Stimulated activated CD8-positive, alpha-beta memory T cell treated with anti-CD3 and anti-CD28 coated beads, Interleukin-4, amount 100 ng/mL, for 1 hour (primary cell): Measurements from ENCODE around the gene NHEJ1.
A peak's percentile ranks its signal among the peaks of the same experiment; 100 is the strongest.
"Not testable (repeated sequence)": the region's sequence is repeated elsewhere in the genome, so short reads cannot be mapped to it uniquely, and the experiment has no call there.

Experiments
- DNase-seq, 2 donors: peaks; one replicate each; pipeline ENCODE4 v3.0.0-alpha.2; 2020; ENCODE audit warnings: low read depth in 2 of 2, low spot score in 1 of 2

Gene NHEJ1, protein sequence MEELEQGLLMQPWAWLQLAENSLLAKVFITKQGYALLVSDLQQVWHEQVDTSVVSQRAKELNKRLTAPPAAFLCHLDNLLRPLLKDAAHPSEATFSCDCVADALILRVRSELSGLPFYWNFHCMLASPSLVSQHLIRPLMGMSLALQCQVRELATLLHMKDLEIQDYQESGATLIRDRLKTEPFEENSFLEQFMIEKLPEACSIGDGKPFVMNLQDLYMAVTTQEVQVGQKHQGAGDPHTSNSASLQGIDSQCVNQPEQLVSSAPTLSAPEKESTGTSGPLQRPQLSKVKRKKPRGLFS

DNA sequence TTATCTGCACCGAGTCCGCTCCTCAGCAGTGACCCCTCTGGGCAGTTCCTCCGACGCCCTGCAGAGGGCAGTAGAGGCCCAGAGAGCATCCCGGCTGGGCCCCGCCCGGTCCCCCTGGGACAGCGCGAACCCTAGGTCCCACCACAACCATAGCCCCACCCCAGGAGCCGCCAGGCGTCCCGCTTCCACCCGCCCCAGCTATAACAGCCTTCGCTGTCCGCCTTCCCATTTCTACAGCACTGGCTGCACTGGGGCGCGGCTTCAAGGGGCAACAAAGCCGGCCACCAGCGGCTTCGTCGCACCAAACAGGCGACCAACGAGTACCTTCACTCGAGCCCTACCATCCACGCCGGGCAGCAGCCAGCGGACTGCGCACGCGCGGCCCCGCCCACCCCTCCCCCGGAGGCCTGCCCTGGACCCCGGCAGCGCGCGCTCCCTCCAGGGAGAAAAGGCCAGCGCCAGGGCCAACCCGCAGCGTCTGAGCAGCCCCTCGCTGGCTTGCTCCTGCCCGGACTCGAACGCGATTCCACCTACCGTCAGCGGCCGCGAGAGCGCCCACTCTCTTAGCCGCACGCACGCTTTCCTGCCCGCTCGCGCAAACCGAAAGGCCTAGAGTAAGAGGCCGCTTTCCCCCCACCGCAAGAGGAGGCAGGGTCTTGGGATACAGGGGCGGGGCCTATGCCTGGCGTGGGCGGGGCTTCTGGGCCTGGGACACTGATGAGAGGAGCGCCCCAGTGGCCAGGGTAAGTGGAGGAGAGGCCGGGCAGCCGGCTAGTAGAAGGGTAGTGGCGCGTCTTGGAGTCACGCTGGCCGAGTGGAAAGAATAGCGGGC, at the start of gene NHEJ1:
Gene NHEJ1, minus strand, starts transcription at position 630 of the 832 bp plus-strand sequence. CDS start 2,453 bp downstream, outside the sequence.
- DNase-seq, result peak; percentile 83

DNA sequence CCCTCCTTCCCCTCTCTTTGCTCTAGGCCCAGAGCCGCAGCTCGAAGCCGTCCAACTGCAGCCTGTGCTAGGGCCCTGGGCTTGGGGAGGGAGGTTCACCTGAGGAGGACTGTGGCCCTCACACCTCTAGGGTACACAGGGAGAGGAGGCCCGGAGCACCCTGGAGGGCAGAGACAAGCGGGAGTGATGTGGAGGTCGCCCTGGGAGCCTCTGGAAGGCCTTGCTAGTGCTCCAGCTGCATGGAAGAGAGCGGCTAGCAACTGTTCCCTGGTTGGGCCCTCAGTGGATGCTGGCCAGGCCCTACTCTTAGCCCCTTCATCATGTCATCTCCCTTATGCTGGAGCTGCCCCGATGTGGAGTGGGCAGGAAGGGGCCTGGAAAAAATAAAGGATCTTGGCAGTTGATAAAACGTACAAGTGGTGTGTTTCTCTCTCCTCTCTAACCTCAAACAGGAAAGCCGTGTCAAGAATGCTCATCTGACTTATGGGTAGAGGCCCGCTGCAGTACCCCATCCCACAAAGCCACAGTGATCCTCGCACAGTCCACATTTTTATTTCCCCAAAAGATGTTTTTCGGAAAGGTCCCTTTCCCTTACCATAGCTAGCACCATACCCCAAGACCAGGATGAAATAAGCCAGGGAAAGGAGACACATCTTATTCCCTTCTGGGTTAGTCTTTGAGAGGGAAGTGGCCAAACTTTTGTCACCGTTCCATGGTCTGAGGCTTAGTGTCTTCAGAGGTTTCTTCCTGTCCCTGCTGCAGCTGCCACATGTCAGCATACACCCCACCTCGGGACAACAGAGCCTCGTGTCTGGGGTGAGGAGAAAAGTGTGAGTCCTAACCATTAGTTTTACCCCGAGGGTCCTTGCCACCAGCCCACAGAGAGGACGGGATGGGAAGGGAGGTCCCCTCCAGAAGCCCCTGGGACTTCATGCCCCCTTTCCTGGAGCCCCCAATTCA, 48.9 kb upstream of the NHEJ1 start:
- no peak for DNase-seq

DNA sequence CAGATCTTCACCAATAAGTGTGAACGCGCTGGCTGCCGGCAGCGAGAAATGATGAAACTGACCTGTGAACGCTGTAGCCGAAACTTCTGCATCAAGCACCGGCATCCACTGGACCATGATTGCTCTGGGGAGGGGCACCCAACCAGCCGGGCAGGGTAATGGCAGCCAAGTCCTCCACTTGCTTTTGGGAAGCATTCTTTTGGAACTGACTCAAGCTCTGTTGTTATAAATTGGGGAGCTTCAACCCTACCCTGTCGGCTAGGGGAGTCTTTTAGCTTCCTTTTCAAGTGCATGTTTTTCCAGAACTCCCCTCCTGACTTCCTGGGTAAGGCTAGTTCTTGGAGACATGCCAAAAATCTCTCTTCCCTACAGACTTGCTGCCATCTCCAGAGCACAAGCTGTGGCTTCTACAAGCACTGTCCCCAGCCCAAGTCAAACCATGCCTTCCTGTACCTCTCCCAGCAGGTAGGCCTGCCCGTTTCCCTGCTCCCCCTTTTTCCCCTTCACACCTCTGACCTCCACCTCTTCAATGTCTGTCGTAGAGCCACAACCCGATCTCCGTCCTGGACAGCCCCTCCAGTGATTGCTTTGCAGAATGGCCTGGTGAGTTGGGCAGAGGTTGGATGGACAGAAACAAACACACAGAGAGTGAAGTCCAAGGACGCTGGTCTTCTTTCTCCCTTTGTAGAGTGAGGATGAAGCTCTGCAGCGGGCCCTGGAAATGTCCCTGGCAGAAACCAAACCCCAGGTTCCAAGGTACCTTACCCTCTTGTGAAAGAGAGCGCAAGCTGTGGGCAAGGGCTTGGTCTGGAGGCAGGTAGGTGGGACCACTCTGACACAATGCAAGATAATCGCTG, 47.5 kb upstream of the NHEJ1 start:
- no peak for DNase-seq

DNA sequence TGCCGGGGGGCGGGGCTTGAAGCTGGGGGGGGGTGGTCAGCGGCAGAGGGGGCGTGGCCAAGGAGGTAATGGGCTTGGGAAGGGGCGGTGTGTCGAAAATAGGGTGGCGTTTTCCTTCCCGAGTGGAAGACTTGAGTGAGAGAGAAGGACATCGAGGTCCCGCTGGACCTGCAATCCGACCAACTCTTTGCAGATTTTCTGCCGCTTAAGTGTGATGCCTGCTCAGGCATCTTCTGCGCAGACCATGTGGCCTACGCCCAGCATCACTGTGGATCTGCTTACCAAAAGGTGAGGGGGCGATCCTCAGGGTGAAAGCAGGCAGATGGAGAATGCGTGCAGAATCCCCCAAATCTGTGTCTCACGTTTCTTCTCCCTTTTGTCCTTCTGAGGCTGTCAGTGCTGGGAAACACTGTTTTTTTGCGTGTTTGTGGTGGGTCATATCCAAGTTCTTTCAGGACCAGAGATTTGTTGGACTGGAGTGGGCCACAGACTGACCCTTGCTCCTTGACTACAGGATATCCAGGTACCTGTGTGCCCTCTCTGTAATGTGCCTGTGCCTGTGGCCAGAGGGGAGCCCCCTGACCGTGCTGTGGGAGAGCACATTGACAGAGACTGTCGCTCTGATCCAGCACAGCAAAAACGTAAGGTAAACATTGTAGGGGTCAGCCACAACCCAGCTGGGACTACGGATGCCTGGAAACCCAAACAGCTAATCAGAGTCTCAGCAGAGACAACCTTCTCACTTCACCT, 46.7 kb upstream of the NHEJ1 start:
- no peak for DNase-seq

DNA sequence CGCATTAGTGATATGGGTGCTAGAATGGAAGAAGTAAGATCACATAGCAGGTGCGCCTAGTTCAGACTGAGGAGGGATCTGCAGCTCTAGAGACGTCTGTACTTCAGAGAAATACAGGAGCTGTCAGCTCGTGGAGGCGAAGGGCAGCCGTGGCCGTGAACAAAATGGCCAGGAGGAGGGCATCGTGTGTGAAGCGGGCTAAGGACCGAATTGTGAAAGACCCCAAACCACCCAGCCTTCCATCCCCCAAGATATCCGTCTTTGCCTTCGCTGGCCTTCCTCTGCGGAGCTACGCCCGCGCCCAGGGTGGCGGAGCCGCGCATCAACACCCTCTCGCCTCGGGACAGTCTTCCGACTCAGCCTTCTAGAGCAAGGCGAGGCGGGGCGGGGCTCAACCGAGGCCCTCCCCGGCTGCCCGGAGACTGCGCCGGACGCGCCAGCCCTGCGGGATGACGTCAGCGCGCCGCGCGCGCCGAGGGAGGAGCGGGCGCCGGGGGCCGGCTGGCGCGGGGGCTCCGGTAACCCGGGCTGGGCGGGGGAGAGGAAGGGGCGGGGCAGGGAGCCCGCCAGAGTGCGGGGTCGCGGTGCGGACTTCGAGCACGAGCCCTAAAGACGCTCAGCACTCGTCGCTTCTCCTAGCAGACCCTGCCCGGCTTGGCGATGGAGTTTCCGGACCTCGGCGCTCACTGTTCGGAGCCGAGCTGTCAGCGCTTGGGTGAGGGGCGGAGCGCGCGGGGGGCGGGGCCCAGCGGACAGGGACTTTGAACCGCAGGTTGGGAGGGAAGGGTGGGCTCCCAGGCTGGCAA, 45.9 kb upstream of the NHEJ1 start, which contains the start of gene ZFAND2B:
Gene ZFAND2B, plus strand, starts transcription at position 455 of the 806 bp plus-strand sequence. Its CDS starts 206 bp downstream, at position 661.
- DNase-seq, result peak; percentile 89 to 90

DNA sequence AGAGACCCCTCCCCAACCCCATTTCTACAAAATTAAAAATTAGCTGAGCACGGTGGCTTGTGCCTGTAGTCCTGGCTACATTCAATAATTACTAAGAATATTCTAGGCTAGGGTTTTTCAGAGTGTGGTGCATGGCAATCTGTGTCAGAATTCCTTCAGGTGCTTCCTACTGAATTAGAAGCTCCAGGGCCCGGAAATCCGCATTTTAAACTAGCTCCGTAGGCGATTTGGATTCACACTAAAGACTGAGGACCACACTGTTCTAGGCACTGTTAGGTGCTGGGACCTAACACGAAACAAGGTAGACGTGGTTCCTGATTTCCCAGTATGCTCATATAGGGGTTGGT, 45.3 kb upstream of the NHEJ1 start:
- DNase-seq, result no peak

DNA sequence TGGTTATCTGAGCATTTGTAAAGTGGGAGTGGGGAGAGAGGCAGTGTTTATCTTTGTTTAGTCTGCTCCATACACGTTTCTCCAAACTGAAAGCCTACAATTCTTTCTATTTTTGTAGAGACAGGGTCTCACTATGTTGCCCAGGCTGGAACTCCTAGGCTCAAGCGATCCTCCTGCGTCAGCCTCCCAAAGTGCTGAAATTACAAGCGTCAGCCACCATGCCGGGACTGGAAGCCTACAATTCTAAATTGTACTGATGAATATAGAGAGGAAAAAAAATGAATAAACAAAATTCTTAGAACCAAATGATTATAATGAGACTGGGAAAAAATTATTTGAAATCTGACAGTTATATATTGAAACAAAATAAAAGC, 44.5 kb upstream of the NHEJ1 start:
- DNase-seq, result no peak

DNA sequence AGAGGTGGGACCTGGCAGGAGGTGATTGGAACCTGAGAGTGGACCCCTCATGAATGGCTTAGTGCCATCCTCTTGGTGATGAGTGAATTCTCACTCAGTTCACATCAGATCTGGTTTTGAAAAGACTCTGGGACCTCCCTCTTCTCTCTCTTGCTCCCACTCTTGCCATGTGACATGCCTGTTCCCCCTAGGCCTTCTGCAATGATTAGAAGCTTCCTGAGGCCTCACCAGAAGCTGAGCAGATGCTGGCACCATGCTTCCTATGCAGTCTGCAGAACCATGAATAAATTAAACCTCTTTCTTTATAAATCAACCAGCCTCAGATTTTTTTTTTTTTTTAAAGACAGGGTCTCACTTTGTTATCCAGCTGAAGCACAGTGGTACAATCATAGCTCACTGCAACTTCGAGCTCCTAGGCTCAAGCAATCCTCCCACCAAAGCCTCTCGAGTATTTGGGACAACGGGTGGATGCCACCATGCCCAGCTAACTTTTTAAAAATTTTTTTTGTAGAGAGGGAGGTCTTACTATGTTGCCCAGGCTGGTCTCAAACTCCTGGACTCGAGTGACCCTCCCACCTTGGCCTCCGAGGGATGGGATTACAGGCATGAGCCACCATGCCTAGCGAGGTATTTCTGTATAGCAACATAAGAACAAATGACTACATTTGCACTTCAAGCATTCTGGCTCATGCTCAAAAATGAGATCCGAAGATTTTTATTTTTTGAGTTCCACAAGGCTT, 44.0 kb upstream of the NHEJ1 start:
- DNase-seq, result no peak

DNA sequence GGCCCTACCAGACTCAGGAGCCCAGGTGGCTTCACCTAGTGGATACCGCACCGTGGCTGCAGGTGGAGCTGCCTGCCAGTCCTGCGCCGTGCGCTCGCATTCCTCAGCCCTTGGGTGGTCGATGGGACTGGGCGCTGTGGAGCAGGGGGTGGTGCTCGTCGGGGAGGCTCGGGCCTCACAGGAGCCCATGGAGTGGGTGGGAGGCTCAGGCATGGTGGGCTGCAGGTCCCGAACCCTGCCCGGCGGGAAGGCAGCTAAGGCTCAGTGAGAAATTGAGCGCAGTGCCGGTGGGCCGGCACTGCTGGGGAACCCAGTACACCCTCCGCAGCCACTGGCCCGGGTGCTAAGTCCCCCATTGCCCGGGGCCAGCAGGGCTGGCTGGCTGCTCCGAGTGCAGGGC, 40.7 kb upstream of the NHEJ1 start:
- DNase-seq, result not testable (repeated sequence)

DNA sequence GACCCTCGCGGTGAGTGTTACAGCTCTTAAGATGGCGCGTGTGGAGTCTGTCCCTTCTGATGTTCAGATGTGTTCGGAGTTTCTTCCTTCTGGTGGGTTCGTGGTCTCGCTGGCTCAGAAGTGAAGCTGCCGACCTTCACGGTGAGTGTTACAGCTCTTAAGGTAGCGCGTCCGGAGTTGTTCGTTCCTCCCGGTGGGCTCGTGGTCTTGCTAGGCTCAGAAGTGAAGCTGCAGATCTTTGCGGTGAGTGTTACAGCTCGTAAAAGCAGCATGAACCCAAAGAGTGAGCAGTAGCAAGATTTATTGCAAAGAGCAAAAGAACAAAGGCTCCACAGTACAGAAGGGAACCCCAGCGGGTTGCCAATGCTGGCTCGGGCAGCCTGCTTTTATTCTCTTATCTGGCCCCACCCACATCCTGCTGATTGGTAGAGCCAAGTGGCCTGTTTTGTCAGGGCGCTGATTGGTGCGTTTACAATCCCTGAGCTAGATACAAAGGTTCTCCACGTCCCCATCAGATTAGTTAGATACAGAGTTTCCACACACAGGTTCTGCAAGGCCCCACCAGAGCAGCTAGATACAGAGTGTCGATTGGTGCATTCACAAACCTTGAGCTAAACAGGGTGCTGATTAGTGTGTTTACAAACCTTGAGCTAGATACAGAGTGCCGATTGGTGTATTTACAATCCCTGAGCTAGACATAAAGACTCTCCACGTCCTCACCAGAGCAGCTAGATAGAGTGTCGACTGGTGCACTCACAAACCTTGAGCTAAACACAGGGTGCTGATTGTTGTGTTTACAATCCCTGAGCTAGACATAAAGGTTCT, 40.1 kb upstream of the NHEJ1 start:
- DNase-seq, result not testable (repeated sequence)

DNA sequence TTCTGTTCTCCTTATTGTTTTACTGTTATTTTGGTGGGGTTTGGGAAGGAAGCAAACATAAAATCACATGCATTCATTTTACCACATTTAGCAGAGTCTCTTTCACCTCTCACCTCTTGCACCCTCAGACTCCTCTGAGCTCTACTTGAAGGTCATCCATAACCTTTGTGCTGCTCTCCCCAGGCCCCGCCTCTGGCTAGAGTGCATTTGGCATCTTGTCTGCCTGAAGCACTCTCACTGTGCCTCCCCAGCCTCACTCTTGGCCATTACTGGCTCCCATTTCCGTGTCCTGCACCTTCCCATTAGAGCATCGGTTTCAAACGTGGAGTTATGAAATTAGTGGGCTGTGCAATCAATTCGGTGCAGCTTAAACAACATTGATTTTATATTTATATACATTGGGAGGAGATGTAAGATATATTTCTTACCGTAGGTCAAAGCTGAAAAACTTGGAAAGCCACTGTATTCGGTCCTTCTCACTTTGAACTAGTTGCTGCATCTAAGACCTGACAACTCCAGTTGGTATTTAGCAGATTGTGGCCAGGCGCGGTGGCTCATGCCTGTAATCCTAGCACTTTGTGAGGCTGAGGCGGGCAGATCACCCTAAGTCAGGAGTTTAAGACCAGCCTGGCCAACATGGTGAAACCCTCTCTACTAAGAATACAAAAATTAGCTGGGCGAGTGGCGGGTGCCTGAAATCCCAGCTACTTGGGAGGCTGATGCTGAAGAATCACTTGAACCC, 39.0 kb upstream of the NHEJ1 start:
- no peak for DNase-seq

DNA sequence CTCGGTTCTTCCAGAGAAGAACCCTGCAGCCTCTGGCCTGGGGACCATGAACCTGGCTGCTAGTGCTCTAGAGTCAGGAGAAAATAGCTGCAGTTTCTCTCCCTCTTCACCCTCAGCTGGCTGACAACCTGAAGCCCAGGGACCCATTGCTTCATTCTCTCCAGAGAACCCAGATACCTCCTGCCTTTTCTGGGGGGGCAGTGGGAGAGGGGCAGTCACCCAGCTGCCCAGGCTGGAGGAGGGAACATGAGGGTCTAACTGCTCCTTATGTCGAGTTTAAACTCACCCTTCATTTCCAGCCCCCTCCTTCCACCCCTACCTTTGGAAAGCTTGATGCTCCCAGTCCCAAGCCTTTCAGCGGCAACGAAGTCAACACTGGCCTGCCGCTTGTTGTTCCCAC, 38.4 kb upstream of the NHEJ1 start:
- DNase-seq, result no peak

DNA sequence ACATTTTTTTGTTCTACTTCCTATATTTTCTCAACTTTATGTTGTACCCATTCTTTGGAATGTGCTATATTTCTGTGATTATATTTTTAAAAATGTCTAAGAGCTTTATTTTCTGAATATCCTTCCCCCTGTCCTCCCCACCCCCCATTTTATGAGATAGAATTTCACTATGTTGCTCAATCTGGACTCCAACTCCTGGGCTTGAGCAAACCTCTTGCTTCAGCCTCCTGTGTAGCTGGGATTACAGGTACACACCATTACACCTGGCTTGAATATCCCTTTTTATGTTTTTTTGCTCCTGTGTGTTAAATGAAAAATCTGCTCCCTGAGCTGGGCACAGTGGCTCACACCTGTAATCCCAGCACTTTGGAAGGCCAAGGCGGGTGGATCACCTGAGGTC, 36.8 kb upstream of the NHEJ1 start:
- DNase-seq, result no peak

DNA sequence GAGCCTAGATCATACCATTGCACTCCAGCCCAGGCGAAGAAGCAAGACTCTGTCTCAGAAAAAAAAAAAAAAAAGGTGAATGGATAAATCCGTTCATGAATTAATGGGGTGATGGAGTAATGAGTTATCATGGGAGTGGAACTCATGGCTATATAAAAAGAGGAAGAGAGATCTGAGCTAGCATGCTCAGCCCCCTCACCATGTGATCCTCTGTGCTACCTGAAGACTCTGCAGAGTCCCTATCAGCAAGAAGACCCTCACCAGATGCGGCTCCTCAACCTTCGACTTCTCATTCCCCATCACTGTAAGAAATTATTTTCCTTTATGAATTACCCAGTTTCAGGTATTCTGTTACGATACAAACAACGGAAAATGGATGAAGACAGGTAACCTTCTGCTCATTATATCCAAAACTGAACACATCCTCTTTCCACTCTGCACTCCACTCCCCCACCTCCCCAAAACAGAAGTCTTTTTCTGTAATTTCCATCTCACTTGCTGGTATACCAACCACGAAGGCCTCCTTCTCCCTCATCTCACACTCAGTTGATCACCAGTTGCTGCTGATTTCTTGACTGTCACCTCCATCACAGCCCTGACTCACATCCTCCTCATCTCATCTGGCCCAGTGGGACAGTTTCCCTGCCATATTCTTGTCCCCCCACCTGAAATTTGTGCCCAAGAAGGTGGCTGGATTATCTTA, 26.3 kb upstream of the NHEJ1 start:
- DNase-seq, result no peak

DNA sequence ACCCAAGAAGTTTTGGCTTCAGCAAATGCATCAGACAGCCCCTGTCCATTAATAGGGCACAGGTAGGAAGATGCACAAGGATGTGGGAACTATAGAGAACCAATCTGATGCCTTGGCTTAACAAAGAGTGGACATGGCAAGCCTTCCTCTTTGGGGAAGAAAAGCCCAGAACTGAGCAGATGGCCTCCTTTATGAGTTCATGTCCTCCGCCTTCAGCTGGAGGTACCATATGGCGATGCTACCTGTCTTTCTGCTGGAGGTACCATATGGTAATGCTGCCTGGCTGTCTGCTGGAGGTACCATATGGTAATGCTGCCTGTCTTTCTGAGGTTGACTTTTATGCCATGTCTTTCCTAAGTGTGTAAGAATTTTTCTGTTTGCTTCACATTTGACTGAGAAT, 23.5 kb upstream of the NHEJ1 start:
- DNase-seq, result no peak

DNA sequence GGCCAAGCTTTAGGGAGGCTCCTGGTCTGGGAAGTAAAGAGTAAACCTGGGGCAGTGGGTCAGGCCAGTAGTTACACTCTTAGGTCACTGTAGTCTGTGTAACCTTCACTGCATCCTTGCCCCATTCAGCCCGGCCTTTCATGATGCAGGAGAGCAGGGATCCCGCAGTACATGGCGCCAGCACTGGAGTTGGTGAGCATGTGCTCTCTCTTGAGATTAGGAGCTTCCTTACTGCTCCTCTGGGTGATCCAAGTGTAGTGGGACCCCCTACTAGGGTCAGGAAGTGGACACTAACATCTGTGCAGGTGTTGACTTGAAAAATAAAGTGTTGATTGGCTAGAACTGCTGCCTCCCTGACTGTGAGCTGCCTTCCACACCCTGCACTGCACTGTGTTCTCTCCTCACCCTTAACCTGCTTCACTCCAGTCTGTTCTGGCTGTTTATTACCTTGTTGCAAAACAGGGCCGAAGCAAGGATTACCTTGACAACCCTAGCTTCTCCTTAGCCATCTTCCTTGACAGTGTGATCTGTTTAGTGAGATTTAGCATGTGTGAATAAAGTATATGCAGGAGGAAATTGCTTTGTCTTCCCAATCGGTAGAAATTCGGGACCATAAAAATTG, 22.6 kb upstream of the NHEJ1 start:
- no peak for DNase-seq
